Stimulated activated CD8-positive, alpha-beta memory T cell treated with anti-CD3 and anti-CD28 coated beads, Interleukin-7, amount 100 ng/mL, for 24 hours (primary cell): ENCODE data around the gene OGA.
A peak's percentile ranks its signal among the peaks of the same experiment; 100 is the strongest.

Experiments
- DNase-seq: peaks from one replicate; pipeline ENCODE4 v3.0.0-alpha.2; 2020; ENCODE audit warnings: low read depth

Gene OGA

DNA sequence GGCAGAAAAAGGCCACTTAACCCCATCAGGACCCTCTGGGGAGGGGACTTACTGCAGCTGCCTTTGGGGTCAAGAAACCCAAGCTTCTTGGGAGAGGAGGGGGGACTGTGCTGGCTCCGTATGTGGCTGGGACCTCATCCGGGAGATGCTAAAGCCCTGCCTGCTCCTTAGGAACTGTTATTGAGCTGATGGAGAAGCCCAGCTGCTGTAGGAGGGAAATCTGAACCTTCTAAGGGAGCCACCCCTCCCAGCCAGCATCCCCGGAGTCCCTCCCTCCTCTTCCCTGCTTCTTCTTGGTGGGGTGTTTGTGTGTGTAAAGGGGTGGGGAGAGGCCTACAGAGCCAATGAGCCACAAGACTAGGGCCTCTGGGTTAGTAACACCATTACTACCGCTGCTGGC is 17.1 kb upstream of the OGA start:
- DNase-seq: no peak

DNA sequence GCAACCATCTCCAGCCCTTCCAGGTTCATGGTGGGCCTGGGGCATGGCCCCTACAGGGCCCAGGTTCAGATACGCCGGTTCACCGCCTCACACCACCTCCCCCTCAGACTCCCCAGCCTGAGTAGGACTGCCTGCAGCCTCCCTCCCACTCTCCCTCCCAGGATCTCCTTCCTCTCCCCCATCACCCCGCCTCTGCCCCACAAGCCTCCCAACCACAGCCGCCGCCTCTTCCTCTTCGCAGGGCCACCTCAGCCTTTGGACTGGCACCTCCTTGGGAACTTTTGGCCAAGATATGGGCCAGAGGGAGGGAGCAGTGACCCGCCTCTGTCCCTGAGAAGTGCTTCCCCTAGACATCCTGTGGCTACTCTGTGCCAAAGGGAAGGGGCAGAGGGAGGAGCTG is 16.1 kb upstream of the OGA start:
- DNase-seq: no peak

DNA sequence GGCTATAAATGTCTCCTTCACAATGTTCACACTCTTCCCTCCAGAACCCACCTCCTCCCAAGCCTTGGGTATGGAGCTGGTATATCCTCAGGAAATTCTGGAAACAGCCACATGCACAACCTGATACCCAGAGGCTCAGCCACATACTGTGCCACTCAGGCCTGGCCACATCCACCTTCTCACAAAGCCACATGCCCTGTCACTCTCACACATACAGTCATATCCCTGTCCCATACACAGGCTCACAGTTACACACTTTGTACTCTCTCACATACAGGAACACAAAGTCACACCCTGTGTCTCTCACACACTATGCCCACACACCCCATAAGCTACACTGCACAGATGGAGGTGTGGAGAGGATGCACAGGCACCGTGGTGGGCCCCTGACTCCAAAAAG is 15.2 kb upstream of the OGA start:
- DNase-seq: no peak

GRCh38 chr10:101832325-101832771 is 14.1 kb upstream of the OGA start:
- no peak for DNase-seq

DNA sequence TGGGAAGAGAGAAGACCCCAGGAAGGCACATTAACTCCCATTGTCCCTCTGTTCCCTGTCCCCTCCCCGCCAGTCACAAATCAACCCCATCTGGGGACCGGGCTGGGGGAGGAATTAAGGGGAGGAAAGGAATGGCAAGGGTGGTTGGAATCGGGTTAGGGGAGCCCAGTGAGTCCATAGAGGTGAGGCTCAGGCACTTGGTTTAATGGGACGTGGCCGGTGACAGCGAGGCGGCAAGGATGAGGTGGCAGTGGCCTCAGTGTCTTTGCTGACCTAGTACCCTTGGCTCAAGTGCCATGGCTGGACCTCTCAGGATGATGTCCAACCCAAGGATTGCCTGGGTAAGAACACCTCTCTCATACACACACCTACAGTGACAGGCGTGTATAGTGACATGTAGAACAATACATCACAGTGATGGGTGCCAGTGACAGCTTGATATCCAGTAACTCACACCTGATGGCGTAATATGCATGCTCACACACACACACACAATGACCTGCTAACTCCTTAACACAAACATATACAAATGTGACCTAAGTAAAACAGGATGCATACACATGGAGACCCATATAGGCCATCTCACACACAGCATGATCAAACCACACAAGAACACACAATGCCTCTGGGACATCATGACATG is 13.0 kb upstream of the OGA start:
- no peak for DNase-seq

DNA sequence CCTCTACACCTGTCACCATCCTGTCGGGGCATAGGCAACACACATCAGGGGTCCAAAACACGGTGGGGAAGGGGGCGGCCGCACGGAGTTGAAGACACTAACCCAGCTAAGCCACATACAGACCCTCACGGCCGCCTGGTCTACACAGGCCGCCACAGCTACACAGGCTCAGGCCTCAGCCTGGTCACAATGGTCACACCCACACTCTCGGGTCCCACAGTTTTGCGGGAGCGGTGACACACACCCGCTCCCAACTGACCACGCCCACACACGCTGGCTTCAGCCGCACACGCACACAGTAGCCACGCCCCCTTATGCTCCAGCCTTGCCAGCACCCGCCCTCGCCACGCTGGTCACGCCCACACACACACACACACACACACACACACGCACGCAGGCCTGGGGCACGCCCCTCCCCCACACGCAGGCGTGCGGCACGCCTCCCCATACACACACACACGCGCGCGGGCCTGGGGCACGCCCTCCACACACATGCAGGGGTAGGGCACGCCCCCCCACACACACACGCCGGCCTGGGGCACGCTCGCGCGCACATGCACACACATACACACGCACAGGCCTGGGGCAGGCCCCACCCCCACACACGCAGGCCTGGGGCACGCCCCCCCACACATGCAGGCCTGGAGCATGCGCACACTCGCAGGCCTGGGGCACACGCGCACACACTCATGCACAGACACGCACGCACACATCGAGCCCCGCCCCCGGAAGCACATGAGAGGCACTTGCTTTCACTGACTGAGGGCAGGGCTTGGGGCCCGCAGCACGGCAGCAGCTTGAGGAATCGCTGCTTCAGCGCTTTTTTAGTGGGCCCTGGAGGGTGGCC is 12.3 kb upstream of the OGA start:
- DNase-seq: peak; percentile 78

DNA sequence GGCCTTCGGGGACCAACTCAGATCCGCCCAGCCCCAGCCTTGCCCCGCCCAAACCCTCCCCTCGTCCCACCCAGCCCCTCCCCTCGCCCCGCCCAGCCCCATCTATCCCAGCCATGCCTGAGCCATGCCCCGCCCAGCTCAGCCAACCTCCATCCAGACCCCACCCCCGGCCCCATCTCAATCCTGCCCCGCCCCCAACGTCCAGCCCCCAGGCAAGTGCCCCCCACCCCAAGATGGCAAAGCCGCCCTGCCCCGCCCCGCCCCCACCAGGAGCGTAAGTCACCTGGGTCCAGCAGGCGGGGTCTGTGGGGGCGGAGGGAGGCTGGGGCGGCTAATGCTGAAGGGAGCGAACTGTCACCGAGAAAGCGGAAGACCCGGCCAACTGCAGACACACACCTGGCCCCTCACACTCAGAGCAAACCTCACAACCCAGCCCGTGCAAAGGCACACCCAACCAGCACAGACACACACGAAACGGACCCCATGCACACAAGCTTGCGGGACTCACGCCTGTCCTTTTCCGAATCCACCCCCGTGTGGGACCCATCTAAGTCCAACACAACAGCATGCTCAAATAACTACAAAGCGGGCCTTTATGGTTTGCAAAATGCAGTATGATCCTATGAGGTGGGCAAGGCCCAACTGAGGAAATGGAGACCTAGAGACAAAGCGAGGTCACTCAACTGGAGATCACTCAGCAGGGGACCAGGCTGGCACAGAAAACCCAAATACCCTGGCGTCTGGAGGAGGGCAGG is 11.5 kb upstream of the OGA start:
- peak; percentile 31 for DNase-seq

DNA sequence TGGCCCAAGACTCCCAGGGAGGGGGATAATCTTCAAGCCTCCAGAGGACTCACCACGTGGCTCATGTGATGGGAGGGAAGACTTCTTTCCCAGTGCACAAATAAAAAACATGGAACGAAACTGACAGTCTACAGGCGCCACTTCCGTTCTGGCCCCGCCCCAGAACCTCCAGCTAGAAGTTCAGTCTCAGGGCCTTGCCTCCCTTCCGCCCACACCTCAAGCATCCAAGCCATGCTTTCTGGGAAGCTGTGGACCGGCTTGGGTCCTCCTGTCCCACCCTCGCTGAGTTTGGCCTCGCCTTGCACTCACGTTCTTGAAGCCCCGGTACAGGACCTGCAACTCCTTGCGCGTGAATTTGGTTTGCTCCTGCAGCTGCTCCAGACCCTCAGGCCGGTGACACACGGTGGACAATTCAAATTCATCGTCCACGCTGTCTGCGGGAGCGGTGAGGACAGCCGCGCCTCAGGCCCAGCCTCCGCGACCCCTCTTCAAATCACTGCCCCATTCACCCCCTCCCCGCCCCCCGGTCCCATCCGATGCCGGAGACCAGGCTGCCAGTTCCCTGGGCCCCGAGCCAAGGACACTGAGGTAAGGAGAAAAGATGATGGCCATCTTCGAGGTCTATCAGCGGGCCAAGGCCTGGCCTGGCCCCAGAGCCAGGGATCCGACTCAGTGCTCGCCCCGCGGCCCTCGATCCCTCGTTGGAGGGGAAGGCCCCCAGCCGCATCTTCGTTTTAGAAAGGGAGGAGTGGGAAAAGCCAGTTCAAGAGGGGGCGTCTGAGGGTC is 10.7 kb upstream of the OGA start:
- DNase-seq: no peak

- DNase-seq: no peak
These were observed 9.8 kb upstream of the OGA start for GRCh38 chr10:101827919-101828600.

GRCh38 chr10:101826852-101827434 is 8.7 kb upstream of the OGA start:
- no peak for DNase-seq

GRCh38 chr10:101824736-101825135 is 6.5 kb upstream of the OGA start:
- no peak for DNase-seq

DNA sequence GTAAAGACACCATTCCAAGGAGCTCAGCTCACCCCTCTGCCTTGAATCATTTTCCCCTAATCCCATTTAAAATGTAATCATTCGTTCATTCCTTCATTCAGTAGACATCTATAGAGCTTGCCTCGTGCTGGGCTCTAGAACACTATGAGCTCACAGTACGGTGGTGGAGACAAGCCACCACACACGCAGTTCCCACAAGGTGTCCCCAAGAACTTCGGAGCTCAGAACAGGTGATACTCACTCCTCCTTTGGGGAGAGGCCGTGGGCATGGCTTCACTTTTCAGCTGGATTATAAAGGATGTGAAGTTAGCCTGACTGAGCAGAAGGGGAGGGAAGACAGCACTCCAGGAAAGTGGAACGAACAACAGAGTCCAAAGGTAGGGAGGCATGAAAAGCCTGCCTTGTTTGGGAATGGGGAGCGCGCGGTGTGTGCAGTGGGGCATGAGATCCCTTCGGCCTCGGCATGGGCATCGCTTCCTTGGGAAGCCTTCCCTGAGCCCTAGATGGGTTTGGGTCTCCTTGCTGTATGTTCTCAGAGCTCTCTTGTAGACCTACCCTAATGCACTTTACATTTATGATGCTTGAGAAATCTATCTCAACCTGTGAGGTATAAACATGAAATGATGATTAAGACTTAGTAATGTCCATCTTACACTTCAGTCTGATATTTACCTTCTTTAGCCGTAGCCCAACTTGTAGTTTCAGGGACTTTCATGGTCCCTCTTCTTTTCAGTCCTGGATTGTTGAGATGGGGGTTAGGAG is 809 bp upstream of the OGA start:
- DNase-seq: no peak

- DNase-seq: no peak
These were observed 716 bp downstream of the OGA start for GRCh38 chr10:101817337-101818118.

- no peak for DNase-seq
These were observed 1.3 kb downstream of the OGA start for GRCh38 chr10:101816913-101817336.

GRCh38 chr10:101816376-101816775 is 1.9 kb downstream of the OGA start:
- no peak for DNase-seq

- DNase-seq: no peak
These were observed 3.7 kb downstream of the OGA start for GRCh38 chr10:101814466-101815071.

DNA sequence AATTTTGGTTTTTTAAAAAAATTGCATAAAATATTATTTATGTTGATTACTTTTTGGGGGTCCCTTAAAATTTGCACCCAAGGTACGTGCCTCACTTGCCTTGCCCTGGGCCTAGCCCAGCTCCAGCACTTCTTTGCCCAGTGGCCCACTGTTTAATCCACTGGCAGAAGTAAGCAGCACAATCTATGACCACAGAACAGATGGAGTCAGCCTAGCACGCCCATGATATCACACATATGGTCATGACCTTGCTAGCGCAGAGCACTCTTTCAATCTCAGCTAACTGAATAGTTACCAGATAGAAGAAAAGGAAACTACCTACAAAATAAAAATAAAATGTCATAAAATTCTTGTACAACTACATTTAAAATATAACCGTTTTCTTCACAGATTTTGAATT is 5.6 kb downstream of the OGA start:
- DNase-seq: no peak

DNA sequence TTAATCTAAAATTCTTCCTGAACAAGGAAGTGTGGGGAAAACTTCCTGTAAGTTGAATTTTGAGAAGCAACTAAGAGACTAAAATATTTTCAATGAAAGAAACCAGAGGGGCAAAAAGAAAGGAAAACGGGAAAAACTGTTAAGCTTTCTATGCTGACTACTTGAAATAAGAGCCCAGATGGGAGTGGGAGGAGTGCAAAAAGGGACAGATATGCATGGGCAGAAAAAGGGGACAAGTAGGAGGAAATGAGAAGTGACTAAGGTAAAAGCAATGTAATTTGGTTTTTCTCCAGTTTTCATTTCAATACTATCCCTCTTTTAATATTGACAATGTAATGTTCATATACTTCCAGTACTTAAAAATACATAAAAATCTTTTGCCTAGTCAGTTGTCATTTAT is 11.1 kb downstream of the OGA start:
- no peak for DNase-seq

DNA sequence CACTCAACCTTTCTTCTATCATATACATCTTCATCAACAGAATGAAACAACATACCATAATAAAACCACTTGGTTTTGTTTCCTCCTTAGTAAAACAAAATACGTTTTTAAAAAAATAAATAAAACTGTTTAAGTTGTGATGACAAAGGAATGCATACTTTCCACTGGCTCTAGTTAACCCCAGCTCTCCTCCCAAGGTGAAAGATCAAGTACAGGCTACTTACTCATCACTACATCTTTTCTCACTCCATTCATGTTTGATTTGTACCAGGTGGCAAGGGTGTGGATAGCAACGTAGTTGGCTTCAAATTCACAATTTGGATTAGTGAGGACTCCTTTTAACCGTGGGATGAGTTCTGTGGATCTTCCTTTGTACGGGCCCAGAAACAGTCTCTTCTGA is 14.7 kb downstream of the OGA start:
- DNase-seq: no peak
